ENCODE data around the gene GAB2.
A peak's percentile ranks its signal among the peaks of the same experiment; 100 is the strongest.
"Not testable (repeated sequence)": the region's sequence is repeated elsewhere in the genome, so short reads cannot be mapped to it uniquely, and the experiment has no call there.

GAB2 gene

DNA sequence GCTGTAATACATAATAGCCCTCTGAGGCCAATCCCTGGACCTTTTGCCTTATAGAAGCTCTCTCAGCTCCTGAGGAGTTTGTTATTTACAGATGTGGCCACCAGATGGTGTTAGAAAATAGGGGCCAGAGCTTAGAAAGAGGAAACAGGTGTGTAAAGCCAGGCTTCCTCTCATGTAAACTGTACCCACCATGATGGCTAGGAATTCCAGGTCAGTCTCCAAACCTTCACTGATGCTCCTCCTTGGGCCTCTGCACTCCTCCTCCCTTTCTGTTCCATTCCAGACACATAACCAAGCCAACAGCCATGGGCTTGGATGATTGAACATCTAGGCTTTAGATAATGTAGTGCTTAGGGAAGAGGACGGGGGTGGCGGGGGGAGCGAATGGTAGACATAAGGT is 189.2 kb downstream of the GAB2 start:
- Histone ChIP-seq H3K36me3 (replicated peaks) (peaks cover 16% of the 10 kb centered on the region; the same call in 1 of the 2 replicates), H3K4me3 (no peak overlapping the region), H3K27me3 (ENCODE audit: low read depth) (no peaks in the 10 kb centered on the region), H3K4me1 (no peaks in the 10 kb centered on the region), H3K9me3 (no peaks in the 10 kb centered on the region)
- in situ Hi-C loops (cut with MboI; ENCODE audit: low sequenced_read_pairs) = loop anchor here (10.0 kb wide), 1 partner anchor 336 kb away; no protein-coding TSS in a partner anchor
- peak; percentile 37 to 75 for DNase-seq (ENCODE audit: low spot score in 2 of 2)

DNA sequence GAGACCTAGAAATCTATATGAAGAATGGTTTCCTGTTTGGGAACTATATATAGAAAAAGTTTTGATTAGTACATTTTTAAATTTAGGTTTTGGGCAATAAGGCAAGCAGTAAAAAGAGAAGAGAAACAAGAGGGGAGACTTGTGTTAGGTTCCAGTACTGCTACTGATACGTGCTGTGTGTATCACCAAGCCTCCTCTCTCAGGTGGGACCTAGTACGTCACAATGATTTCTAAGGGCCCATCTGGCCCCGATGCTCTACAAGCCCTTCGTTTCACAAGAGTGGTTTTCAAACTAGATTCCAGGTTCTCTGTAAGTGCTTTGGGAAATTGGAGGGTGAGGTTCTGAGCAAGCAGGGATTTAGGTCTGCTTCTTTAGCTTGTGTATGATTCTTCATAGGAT is 189.7 kb downstream of the GAB2 start:
- DNase-seq (ENCODE audit: low spot score in 2 of 2) = no peak
- H3K36me3 ChIP-seq (replicated peaks) = peaks cover 22% of the 10 kb centered on the region
- H3K27me3 ChIP-seq (ENCODE audit: low read depth) = no peaks in the 10 kb centered on the region
- in situ Hi-C loops (cut with MboI; ENCODE audit: low sequenced_read_pairs) = loop anchor here (10.0 kb wide), 1 partner anchor 337 kb away; no protein-coding TSS in a partner anchor
- no peaks in the 10 kb centered on the region for H3K9me3 ChIP-seq
- H3K4me1 ChIP-seq = no peaks in the 10 kb centered on the region
- H3K4me3 ChIP-seq = no peak overlapping the region

DNA sequence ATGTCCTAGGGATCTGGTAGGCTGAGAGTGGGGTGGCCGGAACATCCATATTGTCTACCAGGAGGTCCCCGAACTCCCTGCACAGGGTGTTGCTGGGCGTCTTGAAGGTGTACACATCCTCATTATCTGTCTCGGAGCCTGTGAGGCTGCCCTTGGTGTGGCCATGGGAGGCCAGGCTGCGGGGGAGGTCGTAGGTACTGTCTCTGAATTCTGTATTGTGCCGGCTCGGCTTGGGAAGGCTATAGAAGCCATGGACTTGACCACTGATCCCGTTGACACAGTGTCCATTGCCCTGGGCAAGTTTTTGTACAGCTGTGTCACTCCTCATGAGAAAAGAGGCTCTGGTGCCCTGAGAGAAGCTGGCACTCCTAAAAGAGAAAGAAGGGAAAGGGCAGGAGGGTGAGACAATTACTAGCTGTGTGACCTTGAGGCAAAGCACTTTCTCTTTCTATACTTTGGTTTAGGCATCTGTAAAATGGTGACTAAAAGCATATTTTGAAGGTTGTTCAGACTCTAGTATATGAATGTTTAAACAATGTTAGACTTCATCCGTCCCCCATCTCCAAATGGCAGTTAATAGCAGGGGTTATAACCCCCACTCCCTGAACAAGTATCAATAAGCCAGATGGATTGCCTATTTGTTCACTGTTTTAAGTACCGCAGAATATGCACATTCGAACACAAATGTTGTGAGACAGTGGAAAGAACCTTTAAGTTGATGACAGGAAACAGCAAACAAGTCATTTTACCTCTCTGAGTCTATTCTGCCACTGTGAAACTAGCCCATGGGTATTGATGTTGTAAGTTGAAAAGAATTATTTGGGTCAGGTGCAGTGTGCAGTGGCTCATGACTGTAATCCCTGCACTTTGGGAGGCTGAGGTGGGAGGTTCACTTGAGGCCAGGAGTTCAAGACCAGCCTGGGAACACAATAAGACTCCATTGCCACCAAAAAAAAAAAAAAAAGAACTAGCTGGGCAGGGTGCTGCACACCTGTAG is 190.6 kb downstream of the GAB2 start:
- H3K36me3 ChIP-seq (replicated peaks) = peaks cover 28% of the 10 kb centered on the region
- H3K4me3 ChIP-seq = no peak overlapping the region
- H3K4me1 ChIP-seq = no peaks in the 10 kb centered on the region
- H3K9me3 ChIP-seq = no peaks in the 10 kb centered on the region
- in situ Hi-C loops (cut with MboI; ENCODE audit: low sequenced_read_pairs) = loop anchor here (10.0 kb wide), 1 partner anchor 338 kb away; no protein-coding TSS in a partner anchor
- no peak for DNase-seq (ENCODE audit: low spot score in 2 of 2)
- H3K27me3 ChIP-seq (ENCODE audit: low read depth) = no peaks in the 10 kb centered on the region

DNA sequence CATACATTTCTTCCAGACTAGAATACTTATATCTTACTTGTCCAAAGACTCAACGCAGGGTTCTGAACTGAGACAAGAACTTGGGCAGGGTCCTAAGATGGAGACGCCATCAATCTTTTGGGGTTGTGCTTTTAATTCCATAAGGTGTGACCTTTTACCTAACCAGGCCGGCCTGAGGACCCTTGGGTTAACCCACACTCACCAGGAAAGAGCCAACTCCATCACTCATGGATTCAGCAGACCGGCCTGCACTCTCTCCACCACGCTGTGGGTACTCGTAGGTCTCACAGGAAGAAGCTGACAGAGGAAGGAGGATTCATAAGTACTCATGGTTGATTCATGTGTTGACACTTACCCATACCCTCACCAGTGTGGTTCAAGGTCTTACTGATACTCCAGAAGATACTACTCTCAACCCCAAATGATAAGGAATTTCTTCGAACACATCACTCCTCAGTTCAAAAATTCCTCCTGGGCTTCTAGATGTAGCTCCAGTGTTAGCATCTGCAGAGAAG is 192.7 kb downstream of the GAB2 start:
- Histone ChIP-seq H3K9me3 (no peaks in the 10 kb centered on the region), H3K36me3 (replicated peaks) (peaks cover 48% of the 10 kb centered on the region), H3K27me3 (ENCODE audit: low read depth) (no peaks in the 10 kb centered on the region), H3K4me1 (no peaks in the 10 kb centered on the region), H3K4me3 (no peak overlapping the region)
- in situ Hi-C loops (cut with MboI; ENCODE audit: low sequenced_read_pairs) = loop anchor here (10.0 kb wide), 1 partner anchor 340 kb away; no protein-coding TSS in a partner anchor
- no peak for DNase-seq (ENCODE audit: low spot score in 2 of 2)

DNA sequence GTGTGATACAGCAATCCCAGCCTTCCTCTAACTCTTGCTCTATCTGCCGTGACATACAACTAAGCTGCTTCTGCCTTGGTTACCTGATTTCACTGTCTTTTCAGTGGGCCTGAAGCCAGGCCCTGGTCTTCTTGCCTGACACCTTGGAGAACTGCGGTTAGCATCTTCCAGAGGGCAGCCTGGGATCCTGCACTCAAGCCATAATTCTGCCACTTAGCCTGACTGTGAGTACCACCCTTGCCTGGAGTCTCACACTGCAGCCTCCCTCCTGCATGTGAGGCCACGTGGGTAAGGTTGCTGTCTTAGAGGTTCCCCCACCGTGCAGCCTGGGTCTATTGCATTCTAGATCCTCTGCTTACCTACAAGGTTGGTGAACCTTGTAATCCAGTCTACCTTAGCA is 193.1 kb downstream of the GAB2 start:
- in situ Hi-C loops (cut with MboI; ENCODE audit: low sequenced_read_pairs) = loop anchor here (10.0 kb wide), 1 partner anchor 340 kb away; no protein-coding TSS in a partner anchor
- H3K9me3 ChIP-seq = no peaks in the 10 kb centered on the region
- H3K36me3 ChIP-seq (replicated peaks) = peaks cover 53% of the 10 kb centered on the region
- no peaks in the 10 kb centered on the region for H3K4me1 ChIP-seq
- H3K4me3 ChIP-seq = no peak overlapping the region
- no peak for DNase-seq (ENCODE audit: low spot score in 2 of 2)
- H3K27me3 ChIP-seq (ENCODE audit: low read depth) = no peaks in the 10 kb centered on the region

DNA sequence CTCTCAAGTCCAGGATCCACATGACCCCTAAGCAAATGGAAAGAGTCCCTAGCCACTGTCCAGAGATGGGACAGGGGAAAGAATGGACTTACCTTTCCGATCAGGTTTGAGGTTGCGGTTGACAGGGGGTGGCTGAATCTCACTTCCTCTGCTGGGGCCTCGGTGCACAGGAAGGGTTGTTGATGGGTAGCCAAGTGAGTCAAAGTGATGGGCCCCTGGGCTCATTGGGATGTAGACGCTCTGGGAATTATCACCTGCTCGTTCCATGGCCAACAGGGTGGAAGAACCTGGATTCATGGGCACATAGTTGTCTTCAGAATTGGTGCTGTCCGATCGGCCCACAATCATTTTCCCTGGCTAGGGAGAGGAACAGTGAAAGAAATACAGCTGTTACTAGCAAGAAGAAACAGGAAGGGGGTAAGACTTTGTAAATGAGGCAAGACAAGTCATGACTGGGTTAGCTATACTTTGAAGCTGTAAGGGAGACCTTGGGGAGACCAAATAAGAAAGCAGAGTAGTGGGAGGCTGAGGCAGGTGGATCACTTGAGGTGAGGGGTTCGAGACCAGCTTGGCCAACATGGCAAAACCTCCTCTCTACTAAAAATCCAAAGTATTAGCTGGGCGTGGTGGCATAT is 194.2 kb downstream of the GAB2 start:
- H3K27me3 ChIP-seq (ENCODE audit: low read depth) = no peaks in the 10 kb centered on the region
- no peak overlapping the region for H3K4me3 ChIP-seq
- peaks cover 62% of the 10 kb centered on the region for H3K36me3 ChIP-seq (replicated peaks)
- DNase-seq (ENCODE audit: low spot score in 2 of 2) = no peak
- in situ Hi-C loops (cut with MboI; ENCODE audit: low sequenced_read_pairs) = loop anchor here (10.0 kb wide), 1 partner anchor 341 kb away; no protein-coding TSS in a partner anchor
- no peaks in the 10 kb centered on the region for H3K9me3 ChIP-seq
- no peaks in the 10 kb centered on the region for H3K4me1 ChIP-seq

DNA sequence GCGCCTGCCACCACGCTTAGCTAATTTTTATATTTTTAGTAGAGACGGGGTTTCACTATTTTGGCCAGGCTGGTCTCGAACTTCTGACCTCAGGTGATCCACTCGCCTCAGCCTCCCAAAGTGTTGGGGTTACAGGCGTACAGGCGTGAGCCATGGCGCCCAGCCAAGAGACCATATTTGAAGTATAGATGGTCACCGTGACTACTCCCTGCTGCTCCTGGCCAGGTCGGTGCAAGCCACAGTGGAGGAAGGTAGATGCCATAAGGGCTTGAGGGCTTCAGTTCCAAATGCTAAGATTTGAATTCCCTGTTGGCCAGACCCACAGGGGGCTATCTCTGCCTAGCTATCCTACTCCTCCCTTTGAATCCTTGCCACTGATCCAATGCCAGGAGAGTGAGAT is 194.9 kb downstream of the GAB2 start:
- H3K36me3 ChIP-seq (replicated peaks) = peaks cover 65% of the 10 kb centered on the region
- in situ Hi-C loops (cut with MboI; ENCODE audit: low sequenced_read_pairs) = loop anchor here (10.0 kb wide), 1 partner anchor 342 kb away; no protein-coding TSS in a partner anchor
- H3K4me1 ChIP-seq; H3K9me3 ChIP-seq; H3K4me3 ChIP-seq; H3K27me3 ChIP-seq (ENCODE audit: low read depth); DNase-seq (ENCODE audit: low spot score in 2 of 2): not testable (repeated sequence)

DNA sequence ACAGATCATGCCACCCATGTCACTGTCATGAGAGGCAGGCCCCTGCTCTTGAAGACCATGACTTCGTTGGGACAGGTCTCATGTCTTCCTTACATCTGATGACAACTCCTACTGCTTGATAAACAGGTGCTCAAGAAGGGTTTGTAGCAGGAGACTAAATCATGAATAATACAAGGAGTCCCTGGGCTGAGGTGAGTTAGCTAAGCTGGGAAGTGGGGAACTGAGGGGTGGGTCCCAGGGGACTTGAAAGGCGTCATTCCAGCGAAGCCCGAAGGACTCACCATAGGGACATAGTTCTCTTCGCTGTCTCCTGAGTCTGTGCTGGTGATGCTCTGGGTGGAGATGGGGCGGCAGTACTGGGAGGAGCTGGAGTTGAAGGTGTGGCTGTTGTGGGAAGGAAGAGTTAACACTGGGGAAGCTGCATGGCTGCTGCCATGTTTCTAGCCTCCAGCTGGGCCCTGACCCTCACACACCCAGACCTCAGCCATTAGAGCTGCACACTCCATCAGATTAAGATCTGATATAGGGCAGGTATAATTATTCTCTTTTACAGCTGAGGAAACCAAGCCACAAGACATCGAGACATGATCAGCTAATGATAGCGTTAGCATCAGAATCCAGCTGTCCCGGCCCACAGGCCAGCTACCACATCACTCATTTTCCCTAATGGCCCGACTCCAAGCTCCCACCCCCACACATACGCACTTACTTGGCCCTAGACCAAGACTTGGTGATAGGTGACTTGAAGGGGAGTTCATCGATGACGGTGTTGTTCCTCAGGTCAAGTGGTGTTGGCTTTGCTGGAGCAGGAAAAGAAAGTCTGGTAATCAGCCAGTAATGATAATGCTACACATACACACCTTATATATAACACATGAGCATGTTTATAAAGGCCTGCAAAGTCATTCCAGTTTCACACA is 196.0 kb downstream of the GAB2 start:
- in situ Hi-C loops (cut with MboI; ENCODE audit: low sequenced_read_pairs) = loop anchor here (10.0 kb wide), 1 partner anchor 343 kb away; no protein-coding TSS in a partner anchor
- no peak for DNase-seq (ENCODE audit: low spot score in 2 of 2)
- no peaks in the 10 kb centered on the region for H3K4me1 ChIP-seq
- H3K27me3 ChIP-seq (ENCODE audit: low read depth) = no peaks in the 10 kb centered on the region
- no peak overlapping the region for H3K4me3 ChIP-seq
- peaks cover 69% of the 10 kb centered on the region for H3K36me3 ChIP-seq (replicated peaks)
- no peaks in the 10 kb centered on the region for H3K9me3 ChIP-seq

DNA sequence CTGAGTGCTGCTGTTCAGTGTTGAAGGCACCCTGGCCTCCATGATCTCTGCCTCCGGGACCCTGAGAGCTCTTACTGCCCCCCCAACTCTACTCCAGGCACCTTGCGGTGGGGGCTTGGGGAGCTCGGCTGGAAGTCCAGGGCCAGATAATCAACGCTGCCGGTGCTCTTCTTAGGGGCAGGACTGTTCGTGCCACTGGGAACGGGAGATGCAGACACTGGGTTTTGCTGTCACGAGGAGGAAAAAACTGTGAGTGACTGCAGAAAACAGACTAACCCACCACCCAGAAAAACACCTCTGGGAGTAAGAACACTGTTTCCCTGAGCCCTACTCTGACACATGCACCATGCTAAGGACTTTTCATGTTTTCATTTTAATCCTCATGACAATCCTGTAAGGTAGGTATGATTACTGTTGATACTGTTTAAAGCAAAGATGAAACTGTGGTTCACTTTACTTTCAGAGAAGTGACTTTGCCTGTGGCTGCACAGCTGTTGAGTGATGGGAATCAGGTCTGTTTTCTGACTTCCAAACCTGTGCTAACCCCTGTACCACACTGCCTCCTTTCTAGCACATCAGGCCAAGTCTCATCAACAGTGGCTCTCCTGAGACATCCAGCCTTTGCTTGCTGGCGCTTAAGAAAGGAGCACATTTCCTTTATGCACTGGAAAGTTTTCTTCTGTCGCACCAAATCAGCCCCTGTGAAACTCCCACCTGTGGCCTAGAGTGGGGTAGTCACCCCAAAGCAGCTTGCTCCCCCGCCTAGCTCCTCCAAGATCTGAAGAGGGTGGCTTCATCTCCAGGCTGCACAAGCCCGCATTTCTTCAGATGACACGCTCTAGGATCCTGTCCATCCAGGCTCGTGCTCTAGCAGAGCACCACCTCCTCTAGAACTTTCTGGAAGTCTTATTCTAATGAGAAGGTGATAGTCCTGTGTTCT is 197.1 kb downstream of the GAB2 start:
- no peak for DNase-seq (ENCODE audit: low spot score in 2 of 2)
- in situ Hi-C loops (cut with MboI; ENCODE audit: low sequenced_read_pairs) = loop anchor here (10.0 kb wide), 1 partner anchor 344 kb away; no protein-coding TSS in a partner anchor

DNA sequence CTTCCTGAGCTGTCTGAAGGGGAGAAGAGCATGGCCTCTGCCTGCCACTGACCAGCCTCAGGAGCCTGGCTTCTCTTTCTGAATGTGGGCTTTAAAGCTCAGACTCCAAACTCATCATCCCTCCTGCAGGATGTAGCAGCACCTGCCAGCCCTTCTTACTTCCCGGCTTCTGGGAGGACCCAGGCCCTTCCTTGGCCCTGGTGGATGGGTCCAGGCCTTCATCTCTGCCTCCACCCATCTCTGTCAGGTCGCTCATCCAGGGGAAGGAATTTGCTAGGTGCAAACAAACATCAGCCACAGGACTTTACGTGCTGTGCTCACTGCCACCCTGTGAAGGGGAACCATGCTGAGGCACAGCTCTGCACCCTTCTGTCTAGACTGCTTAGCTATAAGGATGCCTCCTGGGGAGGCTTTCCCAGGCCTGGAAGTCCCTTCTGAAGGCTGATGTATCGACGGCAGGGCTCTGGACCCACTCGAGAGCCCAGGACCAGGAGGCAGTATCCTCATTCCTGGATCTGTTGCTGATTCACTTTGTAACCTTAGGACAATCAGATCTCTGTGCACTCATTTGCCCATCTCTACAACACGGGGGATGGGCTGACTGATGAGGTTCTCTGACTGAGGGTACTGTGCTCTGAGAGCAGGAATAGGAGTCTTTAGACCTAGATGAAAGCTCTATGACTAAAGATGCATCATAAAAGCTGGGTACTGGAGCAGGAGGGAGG is 198.0 kb downstream of the GAB2 start:
- no peak for DNase-seq (ENCODE audit: low spot score in 2 of 2)
- in situ Hi-C loops (cut with MboI; ENCODE audit: low sequenced_read_pairs) = loop anchor here (10.0 kb wide), 1 partner anchor 345 kb away; no protein-coding TSS in a partner anchor
- no peaks in the 10 kb centered on the region for H3K9me3 ChIP-seq
- H3K4me1 ChIP-seq = no peaks in the 10 kb centered on the region
- no peak overlapping the region for H3K4me3 ChIP-seq
- peaks cover 75% of the 10 kb centered on the region for H3K36me3 ChIP-seq (replicated peaks)
- H3K27me3 ChIP-seq (ENCODE audit: low read depth) = no peaks in the 10 kb centered on the region

More for the DNA sequence above, 197.1 kb downstream of the GAB2 start:
- no peak overlapping the region for H3K4me3 ChIP-seq
- no peaks in the 10 kb centered on the region for H3K4me1 ChIP-seq
- peaks cover 73% of the 10 kb centered on the region for H3K36me3 ChIP-seq (replicated peaks)
- no peaks in the 10 kb centered on the region for H3K9me3 ChIP-seq
- H3K27me3 ChIP-seq (ENCODE audit: low read depth) = no peaks in the 10 kb centered on the region

DNA sequence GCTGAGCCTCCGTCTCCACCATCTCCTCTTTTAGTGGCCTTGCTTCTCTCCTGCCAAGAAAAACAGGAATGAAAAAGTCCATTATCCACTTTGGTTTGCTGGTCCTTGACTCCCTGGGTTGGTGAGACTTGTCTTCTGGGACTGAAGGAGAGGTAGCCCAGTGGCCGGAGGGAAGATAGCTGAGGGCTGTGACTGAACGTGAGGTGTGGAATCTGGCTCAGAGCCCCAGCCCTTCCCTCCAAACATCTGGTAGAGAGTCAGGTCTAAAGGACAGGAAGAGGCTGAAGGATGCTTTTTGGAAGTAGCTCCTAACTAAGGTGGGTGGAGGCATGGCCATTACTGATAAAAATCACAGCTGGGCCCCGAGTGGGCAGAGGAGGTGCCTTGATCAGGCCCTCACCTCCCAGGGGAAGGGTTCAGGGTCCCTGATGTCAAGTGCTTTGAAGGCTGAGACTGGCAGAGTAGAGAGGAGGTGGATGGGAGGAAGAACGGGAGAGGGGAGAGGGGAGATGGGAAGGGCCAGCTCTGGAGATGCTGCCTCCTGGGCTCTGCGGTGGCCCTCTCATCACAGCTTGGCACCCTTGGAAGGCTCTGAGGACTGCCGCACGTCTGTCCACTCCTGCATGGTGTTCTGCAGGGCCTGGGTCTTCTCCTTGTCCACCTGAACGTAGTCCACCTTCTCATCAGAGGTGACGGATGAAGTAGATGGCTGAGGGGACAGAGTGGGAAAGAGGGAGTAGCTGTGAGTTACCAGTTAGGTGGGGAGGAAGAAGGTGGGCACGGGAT is 198.7 kb downstream of the GAB2 start:
- Histone ChIP-seq H3K4me3 (no peak overlapping the region), H3K36me3 (replicated peaks) (peaks cover 74% of the 10 kb centered on the region), H3K9me3 (no peaks in the 10 kb centered on the region), H3K4me1 (no peaks in the 10 kb centered on the region), H3K27me3 (ENCODE audit: low read depth) (no peaks in the 10 kb centered on the region)
- no peak for DNase-seq (ENCODE audit: low spot score in 2 of 2)
- in situ Hi-C loops (cut with MboI; ENCODE audit: low sequenced_read_pairs) = no loop called here
